ENCODE data around the gene HCCS. TPM values are rescaled to one million over a fixed set of nuclear protein-coding genes. Genes with fewer than 3 reads are reported as not detected.

HCCS gene
- total and polyA plus RNA-seq, 2 of the 8 experiments (the other 6 are each of a cell fraction or from before 2014, with no cell fraction given): 11.9 to 29.9 TPM

DNA sequence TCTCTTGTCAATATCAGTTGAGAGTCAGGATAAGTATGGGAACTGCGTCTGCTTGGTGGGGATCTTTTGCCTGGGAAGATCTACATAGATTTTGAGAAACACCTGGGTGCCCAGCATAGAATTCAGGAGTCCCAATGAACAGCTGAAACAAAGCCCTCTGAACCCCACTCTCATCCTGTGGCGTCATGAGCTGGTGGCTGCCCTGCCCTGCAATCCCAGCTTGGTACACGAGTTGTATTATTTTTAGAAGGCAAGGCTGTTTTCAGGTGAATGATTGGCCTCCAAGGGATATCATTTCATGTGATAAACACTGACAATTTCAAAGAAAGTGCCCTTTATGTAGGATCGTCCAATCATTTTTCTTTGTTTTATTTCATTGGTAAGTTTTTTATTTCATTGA is 60.8 kb downstream of the HCCS start:
- H3K14ac ChIP-seq (ENCODE audit: insufficient read length): no peak overlapping the region
- no peaks in the 10 kb centered on the region for H3K4me1 ChIP-seq (replicated peaks in 1 of 4; ENCODE audit: control insufficient read depth in 3 of 4, insufficient read depth in 4 of 4, low read length in 3 of 4)
- H4K8ac ChIP-seq (ENCODE audit: extremely low read depth, insufficient read depth, low read length): no peak overlapping the region
- no peak overlapping the region for H2AFZ ChIP-seq (ENCODE audit: low read length)
- H2BK5ac ChIP-seq (ENCODE audit: low read depth, low read length): no peak overlapping the region
- H3K79me2 ChIP-seq (ENCODE audit: control insufficient read depth in 1 of 2, insufficient read depth in 2 of 2, low read length in 2 of 2): no peaks in the 10 kb centered on the region
- no peak overlapping the region for H2AK5ac ChIP-seq (ENCODE audit: low read depth, low read length)
- no peak overlapping the region for H4K91ac ChIP-seq (replicated peaks; ENCODE audit: insufficient read length, low read length)
- no peak overlapping the region for H2BK12ac ChIP-seq (ENCODE audit: low read depth, low read length)
- no peak overlapping the region for H3K4me2 ChIP-seq (ENCODE audit: insufficient read depth in 1 of 2, low read depth in 2 of 2, low read length in 2 of 2)
- 80% methylated on average over 4 of the region's 4 CpGs; no CpG with 5 or more reads in 1 of the 2 experiments for WGBS, 2 experiments (ENCODE audit: extremely low coverage in 1 of 2, insufficient coverage in 1 of 2, insufficient read length in 1 of 2, insufficient replicate concordance in 2 of 2, low coverage in 1 of 2, low lambda C conversion rate in 2 of 2, missing lambda C conversion rate in 1 of 2)
- H3K4me3 ChIP-seq (ENCODE audit: extremely low read depth in 1 of 4, insufficient read depth in 2 of 4, low read depth in 3 of 4, low read length in 4 of 4): no peak overlapping the region
- no peak overlapping the region for H3K23ac ChIP-seq (ENCODE audit: insufficient read length)
- H3K79me1 ChIP-seq (ENCODE audit: low read depth, low read length): no peaks in the 10 kb centered on the region
- H2BK15ac ChIP-seq (ENCODE audit: low read length): no peak overlapping the region
- H3K9me3 ChIP-seq (ENCODE audit: insufficient read depth in 2 of 2, low read depth in 1 of 2, low read length in 1 of 2): no peaks in the 10 kb centered on the region
- FAIRE-seq (no peak), DNase-seq (ENCODE audit: low read depth in 1 of 2, low spot score in 2 of 2) (no peak)
- POLR2A ChIA-PET (ENCODE audit: partially characterized antibody): no interaction called here
- no peaks in the 10 kb centered on the region for H4K20me1 ChIP-seq (replicated peaks in 1 of 2; ENCODE audit: control insufficient read depth in 1 of 2, insufficient read depth in 2 of 2, low read length in 2 of 2)
- no peaks in the 10 kb centered on the region for H3K27me3 ChIP-seq (replicated peaks in 1 of 4; ENCODE audit: control insufficient read depth in 3 of 4, extremely low read depth in 1 of 4, insufficient read depth in 3 of 4, low read length in 3 of 4)
- H3K27ac ChIP-seq (ENCODE audit: low read depth, low read length): no peak overlapping the region
- no peak overlapping the region for H3K4ac ChIP-seq (replicated peaks; ENCODE audit: insufficient read length, low read depth, low read length)
- CTCF ChIA-PET (ENCODE audit: partially characterized antibody): no interaction called here
- H3K56ac ChIP-seq (replicated peaks; ENCODE audit: insufficient read length, low read depth, low read length): no peak overlapping the region
- H2BK20ac ChIP-seq (ENCODE audit: low read length): no peak overlapping the region
- no peak overlapping the region for H2BK120ac ChIP-seq (replicated peaks; ENCODE audit: low read depth, low read length)
- H3K9ac ChIP-seq (replicated peaks in 1 of 4; ENCODE audit: extremely low read depth in 1 of 4, low read depth in 3 of 4, low read length in 3 of 4): no peak overlapping the region
- no peaks in the 10 kb centered on the region for H3K36me3 ChIP-seq (ENCODE audit: control insufficient read depth in 2 of 4, insufficient read depth in 4 of 4, low read length in 3 of 4)
- no peak for TF ChIP-seq GABPA (IDR thresholded peaks at IDR 0.05; ENCODE audit: borderline replicate concordance, insufficient read depth, low read length)
- no peak for TF ChIP-seq SUZ12 (IDR thresholded peaks at IDR 0.05; ENCODE audit: low read length)
- no peaks in the 10 kb centered on the region for H3K23me2 ChIP-seq (ENCODE audit: low read depth, low read length)
- no peak overlapping the region for H3K18ac ChIP-seq (ENCODE audit: extremely low read depth, low read length)
- H4K5ac ChIP-seq (ENCODE audit: insufficient read length, low read depth, low read length): no peak overlapping the region

All from H1 (cell line).